Kidney (tissue), 14 donors: ENCODE measurements around the gene LDHB. TPM values are rescaled to one million over a fixed set of nuclear protein-coding genes. Genes with fewer than 3 reads are reported as not detected.
"Not testable (repeated sequence)": the region's sequence is repeated elsewhere in the genome, so short reads cannot be mapped to it uniquely, and the experiment has no call there.

Experiments used
- DNase-seq, 5 donors: peaks; one replicate each; pipeline ENCODE4 v3.0.0-alpha.2; 2013 to 2020
- FAIRE-seq: peaks from 2 replicates; lab custom pipeline; 2012; peaks lifted over from hg19 to GRCh38; lab: Jason Lieb, UNC
- H3K27ac ChIP-seq, 2 donors: one replicate each; pipeline ENCODE4 v1.7.0; 2013; ENCODE audit warnings: low read depth in 2 of 2, low read length in 2 of 2, inconsistent platforms in 1 of 2
- H3K27me3 ChIP-seq: one replicate; pipeline ENCODE4 v1.7.1; 2013; ENCODE audit warnings: low read length, inconsistent platforms; ENCODE audit not compliant: control insufficient read depth, insufficient read depth
- H3K36me3 ChIP-seq, 3 donors: one replicate each; pipeline versions ENCODE4 v1.7.0 to v1.7.1; 2013; ENCODE audit warnings: low read length in 3 of 3, control low read depth in 1 of 3, inconsistent platforms in 1 of 3; ENCODE audit not compliant: insufficient read depth in 3 of 3, control insufficient read depth in 2 of 3
- H3K4me1 ChIP-seq, 3 donors: one replicate each; pipeline versions ENCODE4 v1.7.0 to v1.7.1; 2013; ENCODE audit warnings: low read length in 3 of 3, inconsistent platforms in 1 of 3, low read depth in 1 of 3; ENCODE audit not compliant: control insufficient read depth in 2 of 3, insufficient read depth in 2 of 3
- H3K4me3 ChIP-seq, 3 donors: one replicate each; pipeline versions ENCODE4 v1.7.0 to v1.8.1; 2013; ENCODE audit warnings: low read length in 3 of 3, control low read depth in 1 of 3, inconsistent platforms in 1 of 3
- H3K9ac ChIP-seq, 3 donors: one replicate each; pipeline versions ENCODE4 v1.7.0 to v1.7.1; 2013; ENCODE audit warnings: low read length in 3 of 3, control low read depth in 1 of 3, inconsistent platforms in 1 of 3
- H3K9me3 ChIP-seq, 3 donors: one replicate each; pipeline versions ENCODE4 v1.7.0 to v1.7.1; 2013; ENCODE audit warnings: low read length in 3 of 3, control low read depth in 1 of 3, inconsistent platforms in 1 of 3; ENCODE audit not compliant: control insufficient read depth in 2 of 3, insufficient read depth in 1 of 3
- intact Hi-C: fragments of 100-400 bp; cut with DNase I; formaldehyde crosslinking; loops from one replicate; pipeline ENCODE4 v1.11.1; 2022
- polyA plus RNA-seq: library from polyadenylated mRNA; stranded (reverse); fragments of 350-450 nt; fragmentation: Illumina TruSeq; extraction: RNeasy Lipid Tissue Mini Kit (QIAGEN cat#74804); gene quantifications from one replicate; pipeline ENCODE4 v1.2.3, GENCODE V29; 2014; ENCODE audit warnings: low read depth, low replicate concordance; ENCODE audit not compliant: insufficient read depth
- total RNA-seq: library from RNA; stranded (reverse); fragmentation: NEBNext Ultra II Directional; extraction: Animal tissue kit (Norgen Biotek cat#: 25700); gene quantifications from one replicate; pipeline ENCODE4 v1.2.1, GENCODE V29; 2021
- TF ChIP-seq, protein P1 (sequence below): IDR thresholded peaks from 3 replicates; pipeline ENCODE4 v1.5.1; 2012; ENCODE audit warnings: mild to moderate bottlenecking, moderate library complexity, borderline replicate concordance; ENCODE audit not compliant: insufficient read depth; ENCODE audit errors: extremely low read depth
- donor health status: control.
- donor health status: control.
- donor health status: control.
- donor health status: control.
- donor health status: control.
- donor health status: DM: yes; HTN: yes; CAD: no.
- donor health status: Normal renal cell carcinoma (clear cell type).

LDHB gene
- total and polyA plus RNA-seq, 2 donors from 2014 or later = 1,158 to 2,485 TPM

GRCh38 chr12:21665816-21666215, 8.2 kb upstream of the LDHB start:
- no peaks in the 10 kb centered on the region for H3K36me3 ChIP-seq
- peak overlapping the region; percentile 25 to 59 for H3K27ac ChIP-seq
- H3K4me3 ChIP-seq = no peak overlapping the region
- no peak for FAIRE-seq
- no peak overlapping the region for H3K9ac ChIP-seq
- H3K27me3 ChIP-seq = no peaks in the 10 kb centered on the region
- no peaks in the 10 kb centered on the region for H3K9me3 ChIP-seq
- TF ChIP-seq, protein P1, sequence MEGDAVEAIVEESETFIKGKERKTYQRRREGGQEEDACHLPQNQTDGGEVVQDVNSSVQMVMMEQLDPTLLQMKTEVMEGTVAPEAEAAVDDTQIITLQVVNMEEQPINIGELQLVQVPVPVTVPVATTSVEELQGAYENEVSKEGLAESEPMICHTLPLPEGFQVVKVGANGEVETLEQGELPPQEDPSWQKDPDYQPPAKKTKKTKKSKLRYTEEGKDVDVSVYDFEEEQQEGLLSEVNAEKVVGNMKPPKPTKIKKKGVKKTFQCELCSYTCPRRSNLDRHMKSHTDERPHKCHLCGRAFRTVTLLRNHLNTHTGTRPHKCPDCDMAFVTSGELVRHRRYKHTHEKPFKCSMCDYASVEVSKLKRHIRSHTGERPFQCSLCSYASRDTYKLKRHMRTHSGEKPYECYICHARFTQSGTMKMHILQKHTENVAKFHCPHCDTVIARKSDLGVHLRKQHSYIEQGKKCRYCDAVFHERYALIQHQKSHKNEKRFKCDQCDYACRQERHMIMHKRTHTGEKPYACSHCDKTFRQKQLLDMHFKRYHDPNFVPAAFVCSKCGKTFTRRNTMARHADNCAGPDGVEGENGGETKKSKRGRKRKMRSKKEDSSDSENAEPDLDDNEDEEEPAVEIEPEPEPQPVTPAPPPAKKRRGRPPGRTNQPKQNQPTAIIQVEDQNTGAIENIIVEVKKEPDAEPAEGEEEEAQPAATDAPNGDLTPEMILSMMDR = no peak
- H3K4me1 ChIP-seq = peaks cover 2 to 6% (median 3%) of the 10 kb centered on the region in 3 donors
- intact Hi-C loops = no loop called here
- no peak for DNase-seq

DNA sequence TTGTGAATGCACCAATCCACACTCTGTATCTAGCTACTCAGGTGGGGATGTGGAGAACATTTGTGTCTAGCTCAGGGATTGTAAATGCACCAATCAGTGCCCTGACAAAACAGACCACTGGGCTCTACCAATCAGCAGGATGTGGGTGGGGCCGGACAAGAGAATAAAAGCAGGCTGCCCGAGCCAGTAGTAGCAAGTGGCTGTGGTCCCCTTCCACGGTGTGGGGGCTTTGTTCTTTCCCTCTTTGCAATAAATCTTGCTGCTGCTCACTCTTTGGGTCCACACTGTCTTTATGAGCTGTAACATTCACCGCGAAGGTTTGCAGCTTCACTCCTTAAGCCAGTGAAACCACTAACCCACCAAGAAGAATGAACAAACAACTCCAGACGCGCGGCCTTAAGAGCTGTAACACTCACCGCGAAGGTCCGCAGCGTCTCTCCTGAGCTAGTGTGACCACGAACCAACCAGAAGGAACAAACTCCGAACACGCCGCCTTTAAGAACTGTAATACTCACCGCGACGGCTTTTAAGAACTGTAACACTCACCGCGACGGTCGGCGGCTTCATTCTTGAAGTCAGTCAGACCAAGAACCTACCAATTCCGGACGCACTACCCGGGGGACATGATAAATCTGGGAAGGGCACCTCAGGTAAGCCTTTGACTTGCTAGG, 4.6 kb upstream of the LDHB start:
- Histone ChIP-seq H3K9ac (no peak overlapping the region), H3K4me3 (no peak overlapping the region), H3K4me1 (peaks cover under 1 to 3% (median 3%) of the 10 kb centered on the region in 3 donors), H3K27ac (no peak overlapping the region), H3K27me3 (no peaks in the 10 kb centered on the region), H3K36me3 (no peaks in the 10 kb centered on the region), H3K9me3 (no peaks in the 10 kb centered on the region)
- TF ChIP-seq, protein P1 = no peak
- DNase-seq = no peak
- intact Hi-C loops = no loop called here
- no peak for FAIRE-seq

GRCh38 chr12:21661396-21662093, 3.9 kb upstream of the LDHB start:
- H3K27ac ChIP-seq, H3K9me3 ChIP-seq, intact Hi-C loops, H3K36me3 ChIP-seq, H3K9ac ChIP-seq, H3K4me3 ChIP-seq, H3K27me3 ChIP-seq, FAIRE-seq, DNase-seq, H3K4me1 ChIP-seq: not testable (repeated sequence)

DNA sequence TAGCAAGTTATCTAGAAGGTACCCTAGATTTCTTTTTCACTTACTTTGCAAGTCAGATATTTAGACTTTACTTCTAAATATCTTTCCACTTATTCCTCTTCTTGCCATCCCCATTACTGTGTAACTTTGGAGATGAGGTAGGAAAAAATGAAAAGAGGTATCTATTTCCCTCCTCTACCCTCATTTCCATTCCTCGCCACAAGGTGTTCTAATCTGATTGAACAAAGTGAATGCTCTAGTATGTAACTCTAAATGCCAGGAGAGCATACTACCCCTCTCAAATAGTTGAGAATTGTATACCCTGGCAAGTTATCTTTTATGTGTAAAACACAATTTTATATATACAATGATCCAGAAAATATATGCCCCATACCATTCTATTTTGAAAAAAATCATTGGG, 1.7 kb upstream of the LDHB start:
- H3K27ac ChIP-seq = no peak overlapping the region
- DNase-seq = no peak
- H3K4me3 ChIP-seq = no peak overlapping the region
- H3K9me3 ChIP-seq = no peaks in the 10 kb centered on the region
- no peak overlapping the region for H3K9ac ChIP-seq
- TF ChIP-seq, protein P1 = no peak
- H3K36me3 ChIP-seq = peaks cover 0 to 1% (median 0%) of the 10 kb centered on the region in 3 donors
- intact Hi-C loops = no loop called here
- FAIRE-seq = no peak
- H3K27me3 ChIP-seq = no peaks in the 10 kb centered on the region
- H3K4me1 ChIP-seq = peaks cover 0 to 6% (median 2%) of the 10 kb centered on the region in 3 donors
